Fibroblast of skin of left biceps (primary cell): Measurements from ENCODE around the gene SULT2A1.
"Not testable (repeated sequence)": the region's sequence is repeated elsewhere in the genome, so short reads cannot be mapped to it uniquely, and the experiment has no call there.

Experiments used
- DNase-seq, 2 experiments: peaks; one replicate each; pipeline ENCODE4 v3.0.0-alpha.2; 2013; ENCODE audit warnings: low read depth in 2 of 2

SULT2A1 gene, protein sequence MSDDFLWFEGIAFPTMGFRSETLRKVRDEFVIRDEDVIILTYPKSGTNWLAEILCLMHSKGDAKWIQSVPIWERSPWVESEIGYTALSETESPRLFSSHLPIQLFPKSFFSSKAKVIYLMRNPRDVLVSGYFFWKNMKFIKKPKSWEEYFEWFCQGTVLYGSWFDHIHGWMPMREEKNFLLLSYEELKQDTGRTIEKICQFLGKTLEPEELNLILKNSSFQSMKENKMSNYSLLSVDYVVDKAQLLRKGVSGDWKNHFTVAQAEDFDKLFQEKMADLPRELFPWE

DNA sequence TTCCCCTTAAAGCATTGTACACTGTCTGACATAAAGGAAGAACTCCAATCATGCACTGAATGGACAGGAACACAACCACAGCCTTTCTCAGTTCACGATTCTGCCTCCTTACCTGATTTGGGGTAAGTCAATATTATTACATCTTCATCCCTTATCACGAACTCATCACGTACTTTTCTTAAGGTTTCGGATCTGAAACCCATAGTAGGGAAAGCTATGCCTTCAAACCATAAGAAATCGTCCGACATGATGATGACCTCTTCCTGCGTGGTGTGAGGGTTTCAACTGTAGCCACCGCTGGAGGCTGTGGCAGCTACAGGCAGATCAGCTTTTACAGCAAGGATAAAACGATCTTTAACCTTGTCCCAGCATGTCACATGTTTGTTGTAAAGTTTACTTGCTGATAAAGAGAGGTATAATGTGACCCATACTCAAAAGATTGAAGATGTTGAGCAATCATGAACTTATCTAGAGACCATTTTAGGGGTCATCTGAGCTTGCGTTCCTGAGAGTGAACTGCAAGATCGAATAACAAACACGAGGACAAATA, at the start of gene SULT2A1:
TSS of gene SULT2A1 (minus strand) at position 306 of the 550 bp plus-strand sequence. CDS start at position 248, 58 bp downstream.
- DNase-seq = no peak

DNA sequence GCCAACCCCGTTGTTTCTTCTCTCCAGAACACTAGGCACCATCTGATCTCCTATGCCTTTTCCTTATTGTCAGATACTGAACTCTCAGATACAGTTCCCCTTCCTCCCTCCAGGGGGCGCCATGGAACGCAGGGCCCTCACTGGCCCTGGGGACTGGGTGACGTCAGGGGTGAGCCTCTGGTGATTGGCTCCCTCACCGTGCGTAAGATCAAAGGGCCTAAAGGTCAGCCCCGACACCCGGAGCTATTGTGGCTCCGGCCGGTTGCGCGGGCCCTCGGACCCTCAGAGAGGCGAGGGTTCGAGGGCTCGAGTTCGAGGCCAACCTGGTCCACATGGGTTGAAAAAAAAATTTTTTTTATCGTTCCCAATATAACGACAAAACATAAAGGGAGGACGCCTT, 42.5 kb upstream of the SULT2A1 start:
- not testable (repeated sequence) for DNase-seq

DNA sequence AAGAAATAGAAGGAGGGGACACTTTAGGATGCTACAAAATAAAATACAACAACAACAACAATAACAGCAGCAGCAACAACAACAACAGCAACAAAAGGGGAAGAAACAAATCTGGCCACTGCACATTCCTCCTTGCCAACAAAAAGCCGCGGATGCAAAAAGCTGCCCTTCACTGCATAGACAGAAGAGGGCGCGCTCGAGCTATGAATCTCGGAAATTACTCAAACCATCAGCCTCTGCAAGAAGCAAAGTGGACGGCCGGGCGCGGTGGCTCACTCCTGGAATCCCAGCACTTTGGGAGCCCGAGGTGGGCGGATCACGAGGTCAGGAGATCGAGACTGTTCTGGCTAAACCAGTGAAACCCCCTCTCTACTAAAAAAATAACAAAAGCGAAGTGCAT, 34.0 kb upstream of the SULT2A1 start:
- DNase-seq = not testable (repeated sequence)

DNA sequence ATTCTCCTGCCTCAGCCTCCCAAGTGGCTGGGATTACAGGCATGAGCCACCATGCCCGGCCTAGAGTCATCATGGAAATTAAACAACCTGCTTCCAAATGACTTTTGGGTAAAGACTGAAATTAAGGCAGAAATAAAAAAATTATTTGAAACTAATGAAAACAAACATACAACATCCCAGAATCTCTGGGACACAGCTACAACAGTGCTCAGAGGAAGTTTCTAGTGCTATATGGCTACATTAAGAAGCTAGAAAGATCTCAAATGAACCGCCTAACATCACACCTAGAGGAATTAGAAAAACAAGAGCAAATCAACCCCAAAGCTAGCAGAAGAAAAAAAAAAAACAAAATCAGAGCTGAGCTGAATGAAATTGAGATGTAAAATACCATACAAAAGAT, 24.1 kb upstream of the SULT2A1 start:
- not testable (repeated sequence) for DNase-seq

DNA sequence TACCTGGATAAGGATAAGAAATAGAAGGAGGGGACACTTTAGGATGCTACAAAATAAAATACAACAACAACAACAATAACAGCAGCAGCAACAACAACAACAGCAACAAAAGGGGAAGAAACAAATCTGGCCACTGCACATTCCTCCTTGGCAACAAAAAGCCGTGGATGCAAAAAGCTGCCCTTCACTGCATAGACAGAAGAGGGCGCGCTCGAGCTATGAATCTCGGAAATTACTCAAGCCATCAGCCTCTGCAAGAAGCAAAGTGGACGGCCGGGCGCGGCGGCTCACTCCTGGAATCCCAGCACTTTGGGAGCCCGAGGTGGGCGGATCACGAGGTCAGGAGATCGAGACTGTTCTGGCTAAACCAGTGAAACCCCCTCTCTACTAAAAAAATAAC, 23.2 kb upstream of the SULT2A1 start:
- DNase-seq = not testable (repeated sequence)

DNA sequence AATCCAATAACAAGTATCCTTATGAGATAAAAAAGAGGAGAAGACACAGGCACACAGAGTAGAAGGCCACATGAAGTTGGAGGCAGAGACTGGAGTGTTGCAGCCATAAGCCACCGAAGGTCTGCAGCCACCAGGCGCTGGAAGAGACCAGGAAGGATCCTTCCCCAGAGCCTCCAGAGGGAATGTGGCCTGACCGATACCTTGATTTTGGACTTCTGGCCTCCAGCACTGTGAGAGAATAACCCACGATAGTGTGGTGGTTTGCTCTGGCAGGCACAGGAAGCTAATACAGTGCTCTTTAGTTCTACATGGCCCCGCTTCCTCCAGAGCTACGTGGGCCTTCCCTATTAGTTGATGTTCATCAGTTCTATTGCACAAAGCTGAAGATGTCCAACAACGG, 15.3 kb upstream of the SULT2A1 start:
- no peak for DNase-seq

DNA sequence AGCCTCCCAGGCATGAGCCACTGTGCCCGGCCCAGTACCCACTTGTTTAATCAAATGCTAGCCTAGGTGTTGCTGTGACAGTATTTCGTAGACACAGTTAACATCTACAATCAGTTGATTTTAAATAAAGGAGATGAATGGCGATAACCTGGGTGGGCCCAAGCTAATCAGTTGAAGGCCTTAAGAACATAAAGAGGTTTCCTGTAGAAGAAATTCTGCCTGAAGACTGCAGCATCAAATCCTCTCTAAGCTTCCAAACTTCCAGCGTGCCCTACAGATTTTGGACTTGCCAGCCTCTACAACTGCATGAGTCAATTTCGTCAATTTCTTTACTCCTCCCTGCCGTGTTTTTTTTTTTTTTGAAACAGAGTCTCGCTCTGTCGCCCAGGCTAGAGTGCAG, 13.2 kb upstream of the SULT2A1 start:
- DNase-seq = no peak

DNA sequence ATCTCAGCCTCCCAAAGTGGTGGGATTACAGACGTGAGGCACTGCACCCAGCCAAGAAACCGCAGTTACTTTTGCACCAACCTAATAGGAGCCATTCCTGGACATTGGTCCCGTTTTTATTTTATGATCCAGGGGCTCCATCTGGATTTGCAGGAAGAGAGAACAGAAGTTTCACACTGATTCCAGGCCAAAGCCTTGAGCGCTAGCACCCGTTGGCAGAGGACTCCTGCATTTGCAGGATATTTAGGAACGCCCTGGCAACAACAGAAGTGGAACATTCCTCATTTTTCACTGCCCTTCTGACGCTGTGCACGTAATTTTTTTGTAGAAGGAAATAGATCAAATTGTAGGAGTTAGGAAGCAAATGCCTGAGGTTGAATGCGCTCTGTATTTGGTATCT, 11.7 kb upstream of the SULT2A1 start:
- DNase-seq = no peak

DNA sequence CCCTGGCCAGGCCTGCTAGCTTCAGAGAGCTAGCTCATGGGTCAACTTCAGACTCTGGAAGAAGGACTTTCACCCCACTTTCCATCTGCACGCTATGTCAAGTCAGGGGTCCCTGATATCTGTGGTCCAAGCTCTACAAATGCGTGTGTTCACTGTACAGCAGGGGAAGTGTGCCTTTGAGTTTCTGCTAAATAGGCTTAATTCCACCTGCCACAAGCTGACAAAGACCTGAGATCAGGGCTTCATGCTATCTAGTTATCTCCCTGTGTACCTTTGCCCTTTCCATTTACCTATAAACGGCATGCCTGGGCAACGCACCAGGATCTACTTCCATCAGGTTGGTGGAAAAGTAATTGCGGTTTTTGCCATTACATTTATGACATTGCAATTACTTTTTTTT, 10.7 kb upstream of the SULT2A1 start:
- DNase-seq = no peak

DNA sequence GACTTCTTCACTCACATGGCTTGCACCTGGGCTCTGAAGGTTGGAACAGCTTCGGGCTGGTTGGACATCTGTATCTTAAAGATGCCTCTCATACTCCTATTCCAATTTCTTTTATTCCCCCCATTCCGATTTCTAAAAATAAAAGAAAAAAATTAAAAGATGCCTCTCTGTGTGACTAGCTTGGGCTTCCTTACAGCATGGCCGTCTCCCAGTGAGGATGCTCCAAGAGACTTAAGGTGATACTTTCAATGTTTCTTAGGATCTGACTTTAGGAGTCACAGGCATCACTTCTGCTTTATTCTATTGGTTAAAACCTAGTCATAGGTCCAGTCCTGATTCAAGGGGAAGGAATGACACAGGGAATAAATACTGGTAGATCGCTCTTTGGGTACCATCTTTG, 9.9 kb upstream of the SULT2A1 start:
- DNase-seq = no peak

DNA sequence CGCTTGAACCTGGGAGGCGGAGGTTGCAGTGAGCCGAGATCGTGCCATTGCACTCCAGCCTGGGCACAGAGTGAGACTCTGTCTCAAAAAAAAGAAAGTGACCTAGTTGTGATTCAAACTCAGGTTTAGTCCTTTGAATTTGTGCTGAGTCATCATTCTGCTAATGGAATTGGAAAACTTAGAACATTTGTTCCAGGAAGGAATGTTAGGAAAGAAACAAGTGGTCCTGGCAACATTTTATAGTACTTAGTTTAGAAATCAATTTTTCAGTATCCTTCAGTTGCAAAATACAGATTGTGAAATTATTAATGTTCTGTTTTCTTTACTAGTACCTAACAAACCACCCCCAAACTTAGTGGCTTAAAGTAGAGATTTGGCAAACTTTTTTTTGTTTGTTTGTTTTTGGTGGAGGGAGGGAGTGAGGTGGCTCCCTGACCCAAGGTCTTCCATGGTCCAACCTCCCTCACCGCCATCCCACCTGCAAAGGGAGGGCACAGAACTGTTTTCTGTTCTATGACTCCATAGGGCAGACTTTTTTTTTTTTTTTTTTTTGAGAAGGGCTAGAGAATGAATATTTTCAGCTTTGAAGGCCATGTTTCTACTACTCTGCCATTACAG, 9.2 kb upstream of the SULT2A1 start:
- no peak for DNase-seq

DNA sequence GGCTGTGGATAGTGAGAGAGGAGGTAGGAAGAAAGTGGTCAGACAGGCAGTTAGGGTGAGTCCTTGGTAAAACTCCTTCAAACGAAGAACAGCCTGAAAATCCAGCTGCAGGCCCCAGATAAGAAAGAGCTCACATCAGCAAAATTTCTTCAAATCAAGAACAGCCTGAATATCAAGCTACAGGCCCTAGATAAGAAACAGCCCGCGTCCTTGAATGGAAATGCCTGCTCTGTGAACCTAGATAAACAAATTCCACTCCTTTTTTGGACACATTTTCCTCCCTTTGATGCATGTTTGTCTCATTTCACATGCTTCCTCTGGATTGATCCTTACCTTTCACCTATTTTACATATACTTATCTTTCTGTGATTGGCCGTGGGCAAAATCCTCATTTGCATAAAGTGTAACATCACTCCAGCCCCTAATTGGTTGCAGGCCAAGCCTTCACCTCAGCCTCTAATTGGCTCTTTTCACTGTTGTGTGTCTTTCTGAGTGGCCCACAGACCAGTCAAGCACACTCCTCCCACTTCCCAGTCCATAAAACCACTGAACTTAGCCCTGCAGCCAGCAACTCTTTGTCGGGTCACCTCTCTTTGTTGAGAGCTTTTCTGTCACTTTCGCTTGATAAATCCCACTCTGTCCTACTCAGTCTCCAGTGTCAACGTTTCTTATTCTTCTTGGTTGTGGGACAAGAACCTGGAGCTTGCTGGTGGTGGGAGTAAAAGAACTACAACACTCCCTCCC, 6.0 kb upstream of the SULT2A1 start:
- no peak for DNase-seq

DNA sequence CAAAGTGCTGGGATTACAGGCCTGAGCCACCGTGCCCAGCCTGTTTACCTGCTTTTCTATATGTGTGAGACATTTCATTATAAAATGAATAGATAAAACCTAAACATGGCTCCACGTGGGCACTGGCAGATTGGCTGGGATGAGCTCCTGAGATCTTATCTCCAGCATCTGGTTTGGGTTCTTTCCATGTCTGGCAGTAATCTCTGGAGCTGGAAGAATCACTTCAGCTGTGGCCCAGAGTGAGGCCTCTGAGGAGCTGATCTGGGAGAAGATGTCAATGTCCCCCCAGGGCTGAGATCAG, 5.5 kb upstream of the SULT2A1 start:
- DNase-seq = no peak

DNA sequence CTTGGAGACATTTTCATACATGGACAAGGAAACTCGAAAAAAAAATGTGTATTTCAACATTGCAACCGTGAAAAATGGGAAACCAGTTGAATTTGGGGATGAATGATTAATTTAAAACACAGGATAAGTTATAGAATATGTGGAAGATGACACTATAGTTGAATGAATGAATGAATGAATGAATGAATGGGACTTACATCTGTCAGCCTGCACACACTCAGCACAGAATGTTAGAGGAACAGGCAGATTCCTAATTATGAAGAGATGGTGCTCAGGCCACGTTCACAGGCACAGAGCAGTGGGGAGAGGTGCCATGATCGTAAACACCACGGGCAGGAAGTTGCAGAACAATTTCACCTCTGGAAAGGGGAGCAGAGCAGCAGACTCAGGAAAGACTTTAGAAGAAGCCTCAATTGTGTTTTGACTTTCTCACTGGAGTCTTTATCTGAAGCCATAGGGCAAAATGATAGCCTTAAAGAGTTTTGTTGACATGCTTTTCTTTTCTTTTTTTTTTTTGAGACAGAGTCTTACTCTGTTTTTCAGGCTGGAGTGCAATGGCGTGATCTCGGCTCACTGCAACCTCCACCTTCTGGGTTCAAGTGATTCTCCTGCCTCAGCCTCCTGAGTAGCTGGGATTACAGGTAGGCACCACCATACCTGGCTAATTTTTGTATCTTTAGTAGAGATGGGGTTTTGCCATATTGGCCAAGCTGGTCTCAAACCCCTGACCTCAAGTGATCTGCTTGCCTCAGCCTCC, 4.9 kb upstream of the SULT2A1 start:
- no peak for DNase-seq

DNA sequence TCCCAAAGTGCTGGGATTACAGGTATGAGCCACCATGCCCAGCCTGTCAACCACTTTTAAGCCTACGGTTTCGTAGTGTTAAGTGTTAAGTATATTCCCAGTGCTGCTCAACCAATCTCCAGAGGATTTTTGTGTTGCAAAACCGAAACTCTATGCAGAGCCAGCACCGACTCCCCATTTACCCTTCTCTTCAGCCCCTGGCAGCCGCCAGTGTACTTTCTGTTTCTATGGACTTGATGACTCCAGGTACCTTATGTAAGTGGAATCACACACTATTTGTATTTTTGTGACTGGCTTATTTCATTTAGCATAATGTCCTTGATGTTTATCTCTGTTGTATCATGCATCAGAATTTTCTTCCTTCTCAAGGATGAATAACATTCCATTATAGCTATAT, 1.1 kb downstream of the SULT2A1 start:
- DNase-seq = no peak

DNA sequence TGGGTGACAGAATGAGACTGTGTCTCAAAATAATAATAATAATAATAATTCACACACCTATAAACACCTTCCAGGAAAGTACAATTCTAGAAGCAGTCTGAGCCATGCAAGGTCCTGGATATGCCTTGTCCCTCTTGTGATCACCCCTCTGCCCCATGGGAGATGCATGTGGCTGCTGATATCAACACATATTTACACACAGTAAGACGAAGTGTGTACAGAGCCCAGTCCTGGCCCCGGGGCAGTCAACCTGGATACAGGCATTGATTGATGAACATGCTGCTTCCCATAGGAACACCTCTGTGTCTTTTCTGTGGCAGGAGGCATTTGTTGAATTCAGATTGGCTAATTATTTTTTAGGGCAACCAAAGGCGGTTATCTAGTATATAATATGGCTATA, 3.2 kb downstream of the SULT2A1 start:
- DNase-seq = no peak

DNA sequence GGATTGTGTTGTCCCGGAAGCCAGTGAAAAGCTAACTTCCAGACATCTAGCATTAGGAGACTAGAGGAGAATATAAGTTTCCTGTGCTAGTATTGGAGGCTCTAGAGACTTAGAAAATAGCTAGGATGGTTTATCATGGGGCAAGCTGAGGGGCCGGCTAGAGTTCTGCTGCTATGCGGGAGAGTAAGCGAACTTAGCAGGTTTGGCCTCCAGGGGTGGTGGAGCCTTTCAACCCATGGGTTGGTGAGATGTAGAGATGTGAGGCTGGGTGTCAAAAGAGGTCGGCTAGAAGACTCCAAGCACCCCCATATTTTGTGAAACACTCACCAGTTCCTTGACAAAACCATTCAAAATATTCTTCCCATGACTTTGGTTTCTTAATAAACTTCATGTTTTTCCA, 4.4 kb downstream of the SULT2A1 start:
- no peak for DNase-seq

DNA sequence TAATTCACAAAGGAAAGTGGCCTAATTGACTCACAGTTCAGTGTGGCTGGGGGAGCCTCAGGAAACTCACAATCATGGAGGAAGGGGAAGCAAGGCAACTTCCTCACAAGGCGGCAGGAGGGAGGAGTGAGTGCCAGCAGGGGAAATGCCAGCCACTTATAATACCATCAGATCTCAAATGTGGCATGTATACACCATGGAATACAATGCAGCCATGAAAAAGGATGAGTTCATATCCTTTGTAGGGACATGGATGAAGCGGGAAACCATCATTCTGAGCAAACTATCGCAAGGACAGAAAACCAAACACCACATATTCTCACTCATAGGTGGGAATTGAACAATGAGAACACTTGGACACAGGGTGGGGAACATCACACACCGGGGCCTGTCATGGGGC, 6.7 kb downstream of the SULT2A1 start:
- not testable (repeated sequence) for DNase-seq

DNA sequence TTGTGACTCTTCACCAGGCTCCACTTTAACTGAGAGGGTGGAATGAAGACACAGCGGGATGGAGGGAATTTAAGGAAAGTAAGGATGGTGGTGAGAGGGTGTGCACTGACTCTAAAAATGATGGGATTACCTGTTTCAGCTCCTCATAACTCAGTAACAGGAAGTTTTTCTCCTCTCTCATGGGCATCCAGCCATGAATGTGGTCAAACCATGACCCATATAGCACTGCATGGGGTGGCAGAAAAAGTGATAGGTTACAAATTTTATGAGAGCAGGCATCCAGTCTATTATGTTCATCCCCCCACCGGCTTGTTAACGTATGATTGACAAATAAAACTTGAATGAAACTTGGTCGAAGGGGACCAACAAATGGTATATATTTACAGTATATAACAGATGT, 7.2 kb downstream of the SULT2A1 start:
- no peak for DNase-seq

DNA sequence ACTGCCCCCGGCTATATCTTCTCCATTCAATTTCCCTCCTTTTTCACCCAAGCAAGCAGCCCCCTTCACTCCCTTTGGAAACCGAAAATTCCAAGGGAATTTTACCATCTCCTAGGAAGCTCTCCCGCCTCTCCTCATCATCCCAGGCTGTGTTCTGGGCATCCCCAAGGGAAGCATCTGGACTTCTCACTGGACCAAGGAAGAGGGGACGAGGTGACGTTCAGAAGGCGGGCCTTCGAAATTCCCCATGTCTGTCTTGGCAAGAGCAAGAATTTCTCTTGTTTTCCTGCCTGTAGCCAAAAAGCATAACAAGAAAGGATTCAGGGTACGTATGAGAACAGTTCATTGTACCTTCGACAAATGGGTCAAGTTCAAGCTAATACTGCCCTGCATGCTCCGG, 20.9 kb downstream of the SULT2A1 start:
- no peak for DNase-seq

DNA sequence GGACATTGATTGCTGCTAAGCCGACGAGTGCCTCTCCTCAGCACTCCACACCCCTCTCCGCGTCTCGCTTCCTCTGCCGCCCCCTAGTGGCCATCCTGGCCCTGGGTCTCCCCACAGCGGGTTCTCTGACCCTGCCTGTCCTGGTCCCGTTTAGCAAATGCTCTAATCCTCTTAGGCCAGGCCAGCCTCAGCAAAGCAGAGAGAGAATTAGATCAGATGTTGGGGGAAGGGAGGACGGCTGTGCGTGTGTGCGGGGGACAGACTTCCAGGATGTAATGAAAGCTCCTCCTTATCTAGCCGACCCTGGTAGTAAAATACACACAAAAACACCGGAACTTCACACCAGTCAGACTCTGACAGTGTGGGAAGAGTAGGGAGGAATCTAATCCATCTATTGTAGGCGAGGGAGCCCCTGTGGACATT, 22.6 kb downstream of the SULT2A1 start:
- DNase-seq = peak; percentile 8 to 11

DNA sequence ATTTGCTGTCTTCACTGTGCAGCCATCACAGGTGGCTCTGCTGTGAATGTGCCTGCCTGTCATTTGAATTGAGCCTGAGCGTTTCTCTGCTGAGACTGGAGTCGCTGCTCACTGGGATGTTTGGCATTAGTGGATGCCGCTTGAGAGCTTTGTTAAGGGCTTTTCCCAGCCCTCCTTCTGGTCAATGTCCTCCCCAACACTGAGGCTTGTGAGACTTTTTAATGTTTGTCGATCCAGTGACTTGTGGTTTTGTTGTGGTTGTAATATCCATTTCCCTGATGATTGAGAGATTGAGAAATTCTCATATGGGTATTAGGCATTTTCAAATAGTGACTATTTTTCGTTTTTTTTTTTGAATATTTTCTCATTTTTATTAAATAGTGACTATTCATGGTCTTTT, 24.5 kb downstream of the SULT2A1 start:
- DNase-seq = no peak
